Measurements from ENCODE around the gene FPR1.
A peak's percentile ranks its signal among the peaks of the same experiment; 100 is the strongest.

FPR1 gene, protein sequence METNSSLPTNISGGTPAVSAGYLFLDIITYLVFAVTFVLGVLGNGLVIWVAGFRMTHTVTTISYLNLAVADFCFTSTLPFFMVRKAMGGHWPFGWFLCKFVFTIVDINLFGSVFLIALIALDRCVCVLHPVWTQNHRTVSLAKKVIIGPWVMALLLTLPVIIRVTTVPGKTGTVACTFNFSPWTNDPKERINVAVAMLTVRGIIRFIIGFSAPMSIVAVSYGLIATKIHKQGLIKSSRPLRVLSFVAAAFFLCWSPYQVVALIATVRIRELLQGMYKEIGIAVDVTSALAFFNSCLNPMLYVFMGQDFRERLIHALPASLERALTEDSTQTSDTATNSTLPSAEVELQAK

DNA sequence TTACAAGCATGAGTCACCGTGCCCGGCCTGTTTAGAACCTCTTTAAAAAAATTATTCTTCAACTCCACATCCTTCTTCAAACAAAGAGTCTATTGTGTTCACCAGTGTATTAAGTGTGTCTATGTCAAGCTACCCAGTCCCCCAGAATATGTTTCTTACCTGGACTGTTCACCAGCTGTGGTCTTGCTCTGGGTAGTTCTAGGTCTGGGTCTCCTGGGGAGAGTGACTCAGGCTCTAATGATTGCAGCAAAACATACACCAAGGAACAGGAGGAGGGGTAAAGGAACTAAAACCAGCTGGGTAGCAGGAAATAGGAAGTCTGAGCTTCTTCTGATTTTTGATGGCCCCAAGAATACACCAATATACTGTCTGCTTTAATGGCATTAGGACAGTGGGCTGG, at the start of gene FPR1:
Gene FPR1 (minus strand): TSS at position 224 of the 400 bp plus-strand sequence. CDS start 4,884 bp downstream, outside the sequence.
- no peak for DNase-seq

DNA sequence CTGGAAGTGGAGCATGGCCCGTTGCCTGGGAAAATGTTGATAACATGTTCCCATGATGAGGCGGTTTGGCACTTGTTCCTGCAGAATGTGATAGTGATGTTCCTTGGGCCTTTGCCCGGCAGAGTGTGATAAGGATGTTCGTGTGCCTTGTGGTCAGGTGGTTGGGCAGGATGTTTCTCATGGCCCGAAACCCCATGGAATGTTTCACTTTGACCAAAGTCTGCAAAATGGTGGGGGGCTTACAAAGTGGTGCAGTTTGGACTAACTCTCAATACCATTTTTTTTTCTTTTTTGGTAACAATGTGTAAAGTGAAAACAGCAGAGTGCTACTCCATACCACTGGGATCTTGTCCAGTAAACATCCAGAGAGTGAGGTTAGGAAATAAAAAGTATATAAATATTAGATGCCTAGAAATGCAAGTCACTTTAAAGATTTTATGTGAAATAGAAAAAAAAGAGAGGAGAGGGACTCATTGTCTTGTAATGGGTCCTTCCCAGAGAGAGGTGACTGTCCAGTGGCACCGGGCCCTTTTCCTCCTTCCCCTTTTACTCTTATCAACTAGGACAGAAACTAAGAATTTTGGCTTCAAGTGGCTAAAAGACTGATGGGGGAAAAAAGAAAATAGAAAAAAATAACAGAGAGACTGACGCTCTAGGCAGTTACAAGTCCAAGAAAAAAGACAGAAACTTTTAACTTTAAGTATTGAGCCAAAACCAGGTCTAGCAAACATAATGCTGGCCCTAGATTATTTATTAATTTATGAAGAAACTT, 49.0 kb upstream of the FPR1 start:
- no peak for DNase-seq

DNA sequence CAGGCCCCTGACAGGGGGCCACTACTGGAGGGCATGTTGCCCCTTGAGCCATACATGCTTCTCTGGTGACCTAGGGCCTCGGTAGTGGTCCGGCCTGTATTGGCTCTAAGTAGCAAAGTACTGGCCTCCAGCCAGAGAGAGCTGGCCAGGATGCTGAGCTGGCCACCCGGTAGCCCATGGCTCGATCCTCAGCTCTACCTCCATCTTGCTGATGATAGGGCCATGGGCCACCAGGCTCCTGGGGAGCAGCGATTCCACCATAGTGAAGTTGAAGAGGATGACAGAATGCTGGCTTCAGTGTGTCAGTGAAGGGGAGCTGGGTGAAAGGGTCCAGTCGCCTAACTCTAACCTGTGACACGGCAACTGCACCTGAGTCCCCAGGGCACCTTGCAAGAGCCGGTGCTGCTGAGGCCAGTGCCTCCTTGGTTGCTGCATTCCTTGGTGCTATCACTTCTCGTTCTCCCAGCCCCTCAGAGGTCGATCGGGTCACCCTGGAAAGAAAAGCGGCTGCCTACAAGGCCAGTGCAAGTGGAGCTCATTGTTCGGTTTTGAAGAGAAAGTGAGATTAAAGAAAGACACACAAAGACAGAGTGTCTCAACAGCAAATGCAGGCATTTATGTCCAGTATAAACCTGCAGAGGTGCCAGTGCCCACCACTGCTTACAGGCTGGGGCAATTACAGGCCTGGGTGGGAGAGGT, 48.2 kb upstream of the FPR1 start:
- no peak for DNase-seq

DNA sequence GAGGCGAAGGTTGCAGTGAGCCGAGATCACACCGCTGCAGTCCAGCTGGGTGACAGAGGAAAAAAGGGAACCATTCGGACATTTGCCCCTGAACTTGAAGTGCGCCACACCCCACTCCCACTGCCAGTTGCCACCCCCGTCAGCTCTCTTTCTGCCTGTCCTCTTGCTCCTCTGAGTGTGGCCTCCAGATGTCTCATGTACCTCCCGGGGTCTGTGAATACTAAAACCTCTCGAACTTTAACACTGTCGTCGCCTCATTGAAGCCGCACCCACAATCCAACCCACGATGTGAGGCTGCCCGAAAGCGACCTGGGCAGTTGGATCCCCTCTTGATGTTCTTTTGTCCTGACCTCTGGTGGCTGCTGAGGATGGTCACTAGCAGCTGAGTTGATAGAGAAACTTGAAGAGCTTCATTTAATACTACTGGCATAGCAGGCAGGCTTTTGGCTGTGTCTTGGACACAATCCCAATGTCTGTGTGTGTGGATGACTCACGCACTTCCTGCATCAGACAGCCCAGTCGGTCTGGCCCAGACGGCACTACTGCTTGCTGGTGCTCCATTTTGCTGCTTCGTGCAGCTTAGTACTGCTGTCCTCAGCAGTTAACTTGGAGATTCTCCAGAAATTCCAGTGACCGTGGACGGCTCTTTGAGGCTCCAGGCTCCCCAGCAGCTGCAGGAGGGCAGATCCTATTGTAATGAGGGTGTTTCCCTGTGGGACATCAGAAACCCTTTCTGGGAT, 47.5 kb upstream of the FPR1 start:
- no peak for DNase-seq

DNA sequence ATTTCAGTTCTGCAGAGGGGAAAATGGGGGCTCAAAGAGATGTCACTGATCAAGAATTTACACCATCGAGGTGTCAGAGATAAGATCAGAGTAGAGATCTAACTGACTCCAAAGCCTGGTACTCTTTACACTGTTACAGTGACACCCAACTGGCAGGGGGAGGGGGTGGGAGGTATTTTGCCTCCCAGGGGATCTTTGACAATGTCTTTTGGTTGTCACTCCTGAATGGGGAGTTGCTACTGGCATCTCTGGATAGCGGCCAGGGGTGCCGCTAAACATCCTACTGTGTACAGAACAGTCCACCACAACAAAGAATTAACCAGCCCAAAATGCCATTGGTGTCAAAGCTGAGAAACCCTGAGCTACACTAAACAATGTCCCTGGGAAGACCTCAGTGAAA, 46.4 kb upstream of the FPR1 start:
- DNase-seq = no peak

DNA sequence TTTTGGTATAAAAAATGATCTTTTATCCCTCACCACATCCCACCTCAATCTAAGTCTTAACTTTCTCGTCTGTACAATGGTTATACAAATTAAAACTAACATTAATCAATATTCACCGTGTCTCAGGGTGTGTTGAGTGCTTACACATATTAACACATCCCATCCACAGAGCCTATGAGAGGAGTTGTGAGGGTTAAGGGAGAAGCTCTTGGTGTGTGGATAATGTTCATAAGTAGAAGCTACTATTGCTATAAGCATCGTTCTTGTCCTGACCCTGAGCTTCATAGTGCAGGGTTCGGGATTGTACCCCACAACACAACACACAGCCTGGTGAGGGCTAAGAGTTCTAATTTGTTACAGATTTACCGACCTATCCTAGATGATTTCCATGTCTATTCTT, 45.8 kb upstream of the FPR1 start:
- DNase-seq = no peak

DNA sequence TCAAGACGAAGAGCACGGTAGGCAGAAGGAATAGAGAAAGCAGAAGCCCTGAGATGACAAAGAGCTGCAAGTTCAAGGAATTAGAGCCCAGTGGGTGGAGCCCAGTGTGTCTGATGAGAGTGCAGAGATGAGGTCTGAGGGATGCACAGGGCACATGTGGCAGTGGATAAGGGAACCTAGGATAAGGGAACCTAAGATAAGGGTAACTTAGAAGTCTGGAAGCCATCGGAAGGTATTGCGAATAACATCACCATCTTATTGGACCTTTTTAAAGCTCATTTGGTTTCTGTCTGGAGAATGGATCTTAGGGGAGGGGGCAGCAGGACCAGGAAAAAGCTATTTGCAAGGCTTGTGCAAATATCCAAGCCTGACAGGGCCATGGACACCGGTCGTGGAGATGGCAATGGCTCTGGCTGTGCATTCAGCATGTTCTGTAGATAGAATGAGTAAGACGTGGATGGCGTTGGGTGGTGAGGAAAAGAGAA, 44.6 kb upstream of the FPR1 start:
- DNase-seq = no peak

DNA sequence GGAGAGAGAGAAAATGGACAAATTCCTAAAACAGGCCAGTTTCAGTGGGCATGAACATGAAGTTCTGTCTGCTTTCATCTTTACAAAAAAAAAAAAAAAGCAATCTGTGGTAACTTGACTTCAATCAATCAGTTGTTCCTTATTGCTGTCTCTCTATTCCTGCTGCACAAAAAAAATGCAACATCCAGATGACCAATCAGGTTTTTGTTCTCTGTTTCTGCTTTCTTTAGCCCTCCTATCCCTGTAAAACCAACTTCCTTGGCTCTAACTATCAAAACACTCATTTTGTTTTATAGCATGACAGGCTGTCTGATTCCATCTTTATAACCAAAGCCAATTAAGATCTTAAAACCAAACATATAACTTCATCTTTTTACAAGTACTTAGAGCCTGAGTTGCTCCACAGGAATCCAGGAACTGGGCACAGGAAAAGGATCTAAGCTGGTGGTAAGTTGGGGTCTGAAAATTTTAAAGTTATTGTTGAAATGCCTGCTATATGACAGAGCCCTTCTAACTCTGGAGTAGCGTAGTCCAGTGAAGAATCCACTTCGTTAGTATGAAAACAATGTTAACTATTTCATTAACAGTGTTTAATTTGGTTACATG, 43.3 kb upstream of the FPR1 start, which contains the start of gene FPR3:
Gene FPR3 (plus strand): TSS at position 273 of the 606 bp plus-strand sequence. CDS start 28,592 bp downstream, outside the sequence.
- DNase-seq = no peak

DNA sequence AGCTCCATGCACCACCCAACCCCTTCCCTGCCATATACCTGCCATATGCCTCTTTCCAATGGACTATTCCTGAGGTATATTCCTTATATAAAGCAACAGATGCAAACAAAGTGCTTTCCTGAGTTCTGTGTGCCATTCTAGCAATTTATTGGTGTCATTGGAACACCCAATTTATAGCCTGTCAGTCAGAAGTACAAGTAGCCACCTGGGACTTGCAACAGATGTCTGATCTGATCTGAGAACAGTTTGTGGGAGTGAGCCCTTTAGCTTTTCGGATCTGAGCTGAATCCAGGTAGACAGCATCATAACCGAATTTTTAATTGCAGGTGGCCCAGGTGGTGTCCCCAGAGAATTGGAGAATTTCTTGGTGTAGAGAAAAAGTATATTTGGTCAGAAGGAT, 42.3 kb upstream of the FPR1 start:
- DNase-seq = no peak

DNA sequence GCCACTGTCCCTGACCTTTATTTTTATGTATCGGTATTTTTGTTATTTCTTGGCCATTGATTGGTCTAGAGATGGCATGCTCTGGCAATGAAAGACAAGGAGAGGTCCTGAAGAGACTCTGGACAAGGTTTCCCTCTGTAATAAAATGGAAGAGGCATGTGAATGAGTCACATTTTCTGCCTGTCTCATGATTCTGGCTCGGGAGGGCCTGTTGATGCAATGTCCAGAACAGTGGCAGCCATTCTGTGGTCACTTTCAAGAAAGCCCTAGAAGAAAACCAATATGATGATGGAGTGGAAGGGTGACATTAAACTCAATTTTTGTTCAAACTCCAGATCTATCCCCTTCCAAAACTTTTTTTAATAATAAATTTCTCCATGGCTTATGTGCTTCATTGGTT, 41.3 kb upstream of the FPR1 start:
- no peak for DNase-seq

DNA sequence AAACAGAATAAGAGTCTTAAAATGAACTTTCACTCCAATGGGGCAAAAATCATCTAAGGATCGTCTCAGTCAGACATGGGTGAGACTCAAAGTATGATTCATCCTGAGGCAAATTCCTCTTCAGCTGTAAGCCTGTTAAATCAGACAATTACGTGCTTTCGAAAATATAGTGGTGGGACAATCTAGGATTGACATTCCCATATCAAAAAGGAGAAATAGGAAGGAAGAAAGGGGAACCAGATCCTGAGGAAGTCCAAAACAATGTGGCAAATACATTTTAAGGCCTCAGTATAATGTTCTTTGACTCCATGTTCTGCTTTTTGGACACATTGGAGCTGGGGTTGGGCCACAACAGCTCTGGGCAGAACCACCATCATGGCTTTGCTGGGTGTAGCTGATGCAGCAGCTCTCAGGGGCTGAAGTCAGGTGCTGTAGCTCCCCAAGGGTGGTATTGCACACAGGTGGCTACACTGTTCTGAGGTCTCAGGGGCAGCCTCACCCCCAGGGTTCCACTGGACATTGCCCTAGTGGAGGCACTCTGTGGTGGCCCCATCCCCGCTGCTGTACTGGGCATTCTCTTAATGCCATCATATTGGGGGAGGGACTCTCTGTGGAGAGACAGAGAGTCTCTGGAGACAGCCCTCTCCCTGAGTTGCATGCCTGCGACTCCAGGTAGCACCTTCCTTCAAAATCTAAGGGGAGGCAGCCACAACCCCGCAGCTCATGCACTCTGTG, 37.5 kb upstream of the FPR1 start:
- DNase-seq = no peak

DNA sequence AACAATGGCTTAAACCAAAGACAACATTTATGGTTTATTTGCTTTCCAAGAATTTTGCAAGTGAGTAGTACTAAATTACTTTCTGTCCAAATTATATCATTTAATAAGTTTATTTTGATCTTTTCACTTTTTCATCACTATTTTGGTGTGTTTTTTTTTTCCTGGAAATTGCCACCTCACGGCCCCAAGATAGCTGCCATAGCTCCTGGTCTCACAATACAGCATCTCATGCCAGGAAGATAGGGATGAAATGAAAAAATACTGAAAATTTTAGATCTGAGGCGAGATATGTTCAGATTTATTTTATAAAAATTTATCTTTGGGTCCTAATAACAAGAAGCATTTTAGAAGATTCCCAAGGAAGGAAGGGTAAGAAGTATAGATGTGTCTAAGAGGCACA, 36.4 kb upstream of the FPR1 start:
- no peak for DNase-seq

DNA sequence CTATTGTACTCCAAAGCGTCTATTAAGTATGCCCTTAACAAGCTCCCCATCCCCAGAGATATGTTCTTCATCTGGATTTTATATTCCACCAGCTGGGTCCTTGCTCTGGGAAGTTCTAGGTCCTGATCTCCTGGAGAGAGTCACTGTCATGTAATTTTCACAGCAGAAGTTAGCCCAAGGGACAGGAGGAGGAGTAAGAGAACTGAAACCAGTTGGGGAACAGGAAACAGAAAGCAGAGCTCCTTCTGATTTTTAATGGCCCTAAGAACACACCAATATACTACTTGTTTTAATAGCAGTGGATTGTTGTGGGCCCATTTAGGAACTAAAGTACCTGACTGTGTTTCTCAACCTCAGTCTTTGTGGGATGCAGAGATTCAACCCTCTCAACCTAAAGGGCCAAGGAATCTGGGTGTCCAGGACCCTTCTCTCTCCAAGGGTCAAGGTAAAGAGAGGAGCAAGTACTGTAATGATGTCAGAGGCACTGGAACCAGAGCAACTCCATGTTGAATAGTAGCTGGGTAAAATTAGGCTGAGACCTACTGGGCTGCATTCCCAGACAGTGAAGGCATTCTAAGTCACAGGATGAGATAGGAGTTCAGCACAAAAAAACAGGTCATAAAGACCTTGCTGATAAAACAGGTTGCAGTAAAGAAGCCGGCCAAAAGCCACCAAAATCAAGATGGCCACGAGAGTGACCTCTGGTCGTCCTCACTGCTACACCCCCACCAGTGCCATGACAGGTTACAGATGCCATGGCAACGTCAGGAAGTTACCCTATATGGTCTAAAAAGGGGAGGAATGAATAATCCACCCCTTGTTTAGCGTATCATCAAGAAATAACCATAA, 35.2 kb upstream of the FPR1 start:
- DNase-seq = no peak

DNA sequence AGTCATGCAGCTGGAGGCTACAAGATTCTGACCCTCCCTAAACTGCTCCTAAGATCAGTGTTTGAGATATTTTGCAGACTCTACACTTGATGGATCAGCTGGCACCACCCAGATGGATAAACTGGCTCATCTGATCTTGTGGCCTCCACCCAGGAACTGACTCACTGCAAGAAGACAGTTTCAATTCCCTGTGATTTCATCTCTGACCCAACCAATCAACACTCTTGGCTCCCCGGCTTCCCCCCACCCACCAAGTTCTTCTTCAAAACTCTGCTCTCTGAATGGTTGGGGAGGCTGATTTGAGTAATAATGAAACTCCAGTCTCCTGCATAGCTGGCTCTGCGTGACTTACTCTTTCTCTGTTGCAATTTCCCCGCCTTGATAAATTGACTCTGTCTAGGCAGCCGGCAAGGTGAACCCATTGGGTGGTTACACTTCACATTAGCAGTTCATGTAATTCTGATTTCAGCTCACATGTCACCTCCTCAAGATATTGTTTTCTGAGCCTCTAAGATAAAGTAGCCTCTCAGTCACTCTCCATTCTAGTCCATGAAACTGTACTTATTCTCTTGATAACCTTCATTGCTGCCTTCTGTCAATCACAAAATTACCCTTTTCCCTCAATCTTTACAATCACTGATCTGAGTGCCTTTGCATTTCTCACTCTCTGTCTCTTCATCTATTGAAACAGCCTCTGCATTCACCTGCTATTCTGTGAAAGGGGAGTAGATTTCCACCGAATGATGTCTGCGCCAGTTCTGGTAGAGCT, 33.4 kb upstream of the FPR1 start:
- peak; percentile 31 to 57 for DNase-seq

DNA sequence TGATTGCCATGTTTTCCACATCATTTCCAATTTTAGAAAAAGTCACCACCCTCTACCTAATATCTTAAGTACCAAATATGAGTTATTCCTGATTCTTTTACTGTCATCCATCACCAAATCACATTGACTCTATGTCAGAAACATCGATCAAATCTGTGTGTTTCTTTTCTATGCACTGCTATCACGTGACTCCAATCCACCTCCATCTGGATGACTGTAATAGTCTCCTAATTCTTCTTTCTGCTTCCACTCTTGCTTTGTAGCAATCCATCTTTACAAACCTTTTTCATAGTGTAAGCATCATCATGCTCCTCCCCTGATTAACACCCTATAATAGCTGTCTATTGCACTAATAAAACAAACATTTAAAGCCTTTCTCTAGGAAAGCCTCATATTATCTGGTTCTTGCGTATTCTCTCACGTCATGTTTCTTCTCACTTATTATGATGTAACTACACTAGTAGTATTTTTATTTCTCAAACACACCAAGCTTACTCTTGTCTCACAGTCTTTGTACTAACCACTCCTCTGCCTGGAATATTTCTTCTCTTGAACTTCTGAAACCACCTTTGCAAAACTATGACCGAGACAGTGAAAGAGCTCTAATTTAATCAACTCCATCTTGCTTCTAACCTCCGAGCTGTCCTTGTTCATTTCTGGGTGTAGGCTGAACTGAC, 32.6 kb upstream of the FPR1 start:
- DNase-seq = no peak

DNA sequence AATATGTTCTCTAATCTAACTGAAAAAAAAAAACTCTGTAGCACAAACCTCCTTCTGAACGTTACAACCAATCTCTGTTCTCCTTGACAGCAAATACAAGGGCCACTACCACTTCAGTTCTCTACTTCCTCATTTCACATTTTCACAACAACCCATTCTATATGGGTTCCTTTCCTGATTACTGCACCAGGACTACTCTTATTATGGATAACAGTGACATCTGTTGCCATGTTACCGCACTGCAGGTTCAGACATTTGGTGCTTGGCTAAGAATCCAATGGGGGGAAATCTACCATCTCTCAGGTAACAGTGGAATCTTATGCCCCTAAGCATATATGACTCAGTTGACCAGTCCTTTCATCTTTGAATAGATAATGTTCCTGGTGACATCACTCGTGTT, 31.7 kb upstream of the FPR1 start:
- no peak for DNase-seq

DNA sequence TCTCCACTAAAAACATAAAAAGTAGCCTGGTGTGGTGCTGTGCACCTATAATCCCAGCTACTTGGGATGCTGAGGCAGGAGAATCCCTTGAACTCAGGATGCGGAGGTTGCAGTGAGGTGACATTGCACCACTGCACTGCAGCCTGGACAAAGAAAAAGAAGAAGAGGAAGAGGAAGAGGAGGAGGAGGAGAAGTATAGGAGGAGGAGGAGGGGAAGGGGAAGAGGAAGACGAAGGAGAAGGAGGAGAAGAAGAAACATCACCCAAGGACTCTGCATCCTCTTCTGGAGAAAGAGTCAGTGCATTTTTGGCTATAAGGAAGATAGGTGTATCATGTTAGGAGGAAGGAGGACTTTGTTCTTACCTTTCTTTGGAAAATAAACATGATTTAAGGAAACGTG, 30.3 kb upstream of the FPR1 start:
- no peak for DNase-seq

DNA sequence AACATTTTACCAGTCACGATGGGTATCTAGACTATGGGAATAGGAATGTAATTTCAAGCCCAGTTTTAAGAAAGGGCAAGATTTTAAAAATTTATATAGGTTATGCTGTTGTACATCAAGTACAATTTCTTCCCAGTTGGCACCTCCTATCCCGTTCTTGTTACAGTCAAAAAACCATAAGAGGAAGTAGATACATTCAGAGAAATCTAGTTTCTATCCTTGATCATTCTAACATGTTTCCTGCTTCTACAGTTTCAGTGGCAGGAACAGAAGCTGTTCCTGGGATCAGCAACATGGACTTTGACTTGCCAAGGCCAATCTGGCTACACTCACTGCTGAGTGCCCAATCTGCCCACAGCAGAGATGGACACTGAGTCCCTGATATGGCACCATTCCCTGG, 28.6 kb upstream of the FPR1 start:
- no peak for DNase-seq

DNA sequence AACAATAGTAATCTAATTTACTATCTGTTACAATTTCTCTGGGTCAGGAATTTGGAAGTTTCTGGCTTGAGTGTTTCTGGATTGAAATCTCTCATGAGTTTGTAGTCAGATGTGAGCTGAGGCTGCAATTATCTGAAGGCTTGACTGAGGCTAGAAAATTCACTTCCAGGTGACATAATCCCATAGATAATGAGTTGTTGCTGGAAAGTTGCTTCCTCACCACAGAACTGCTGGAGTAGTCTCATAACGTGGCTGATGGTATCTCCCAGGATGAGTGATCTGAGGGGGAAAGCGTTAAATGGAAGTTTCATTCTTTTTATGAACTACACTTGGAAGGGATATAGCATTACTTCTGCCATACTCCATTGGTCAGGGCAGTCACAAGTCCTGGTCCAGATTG, 28.0 kb upstream of the FPR1 start:
- no peak for DNase-seq

All from stimulated activated CD4-positive, alpha-beta T cell treated with anti-CD3 and anti-CD28 coated beads, Interleukin-4, amount 100 ng/mL, for 4 hours (primary cell).